GDM1 (cell line): ENCODE results near the gene APH1A.
"Not testable (repeated sequence)": the region's sequence is repeated elsewhere in the genome, so short reads cannot be mapped to it uniquely, and the experiment has no call there.

Source experiments
- DNase-seq: peaks from one replicate; lab custom pipeline; 2025; lab: John Stamatoyannopoulos, UW

Gene APH1A

DNA sequence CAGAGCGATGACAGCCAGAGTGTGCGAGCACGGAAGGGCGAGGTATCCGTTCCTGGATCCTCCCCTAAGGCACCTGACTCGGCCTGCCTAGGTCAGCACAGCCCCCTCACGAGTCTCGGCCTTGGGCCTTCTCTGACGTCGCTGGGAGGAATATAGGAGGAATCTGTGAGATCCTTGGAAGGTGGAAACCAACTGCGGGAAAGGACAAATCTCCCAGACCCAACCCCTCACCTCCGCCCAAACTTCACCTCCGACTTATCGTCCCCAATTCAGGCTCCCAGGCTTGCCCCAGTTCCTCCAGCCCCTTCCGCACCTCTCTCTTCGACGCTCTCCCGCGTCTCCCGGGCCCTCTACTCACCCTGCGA, 494 bp downstream of the APH1A start:
- DNase-seq: no peak

GRCh38 chr1:150267896-150268295, 920 bp downstream of the APH1A start:
- DNase-seq: no peak

GRCh38 chr1:150263549-150263948, 5.3 kb downstream of the APH1A start:
- no peak for DNase-seq

GRCh38 chr1:150262388-150263320, 6.2 kb downstream of the APH1A start:
- no peak for DNase-seq

DNA sequence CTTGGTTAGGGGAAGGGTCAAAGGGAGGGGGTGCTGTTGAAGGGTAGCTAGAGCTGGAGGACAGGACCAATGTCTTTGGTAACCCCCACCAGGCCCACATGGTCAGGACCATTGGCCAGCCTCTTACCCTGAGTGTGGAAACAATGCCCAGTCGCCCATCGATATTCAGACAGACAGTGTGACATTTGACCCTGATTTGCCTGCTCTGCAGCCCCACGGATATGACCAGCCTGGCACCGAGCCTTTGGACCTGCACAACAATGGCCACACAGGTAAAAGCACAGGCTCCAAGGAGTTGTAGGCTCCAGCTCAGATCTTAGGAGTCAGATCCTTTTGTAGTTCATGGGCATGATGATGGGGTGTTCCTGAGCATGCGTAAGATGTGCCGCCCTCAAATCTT, 7.4 kb downstream of the APH1A start:
- no peak for DNase-seq

GRCh38 chr1:150259758-150260669, 8.8 kb downstream of the APH1A start:
- DNase-seq: no peak

GRCh38 chr1:150259217-150259616, 9.6 kb downstream of the APH1A start:
- DNase-seq: no peak

DNA sequence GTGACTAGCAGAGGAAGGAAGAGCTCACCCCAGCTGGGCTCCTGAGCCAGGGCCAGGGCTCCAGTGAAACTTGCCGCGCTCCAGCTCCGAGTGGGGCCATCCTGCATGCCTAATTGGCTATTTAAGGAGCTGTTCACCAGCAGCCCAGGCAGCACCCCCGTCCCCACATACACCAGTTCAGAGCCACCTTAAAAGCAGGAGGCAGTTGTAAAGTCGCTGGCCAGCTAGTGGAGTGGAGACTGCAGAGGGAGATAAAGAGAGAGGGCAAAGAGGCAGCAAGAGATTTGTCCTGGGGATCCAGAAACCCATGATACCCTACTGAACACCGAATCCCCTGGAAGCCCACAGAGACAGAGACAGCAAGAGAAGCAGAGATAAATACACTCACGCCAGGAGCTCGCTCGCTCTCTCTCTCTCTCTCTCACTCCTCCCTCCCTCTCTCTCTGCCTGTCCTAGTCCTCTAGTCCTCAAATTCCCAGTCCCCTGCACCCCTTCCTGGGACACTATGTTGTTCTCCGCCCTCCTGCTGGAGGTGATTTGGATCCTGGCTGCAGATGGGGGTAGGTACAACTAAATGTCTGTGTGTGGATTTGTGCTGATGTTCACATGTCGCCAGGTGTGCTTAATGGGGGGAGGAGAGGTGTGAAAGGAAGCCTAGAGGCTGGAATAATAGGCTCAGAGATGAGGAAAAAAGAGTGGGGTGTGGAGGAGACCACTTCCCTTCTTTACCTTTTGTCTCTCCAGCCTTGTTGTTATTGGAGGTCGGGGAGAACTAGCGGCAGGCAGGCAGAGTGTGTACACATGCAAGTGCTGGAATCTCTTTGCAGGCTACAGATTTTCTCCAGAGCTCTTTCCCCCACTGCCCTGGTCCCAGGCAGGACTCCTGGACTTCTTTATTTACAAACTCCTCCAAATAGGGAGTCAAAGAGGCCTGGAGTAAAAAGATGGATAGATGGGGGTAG, 10.9 kb downstream of the APH1A start, which contains the start of gene CA14:
Gene CA14, plus strand, starts transcription at position 151 of the 962 bp plus-strand sequence. Its CDS starts 355 bp downstream, at position 506.
- no peak for DNase-seq

DNA sequence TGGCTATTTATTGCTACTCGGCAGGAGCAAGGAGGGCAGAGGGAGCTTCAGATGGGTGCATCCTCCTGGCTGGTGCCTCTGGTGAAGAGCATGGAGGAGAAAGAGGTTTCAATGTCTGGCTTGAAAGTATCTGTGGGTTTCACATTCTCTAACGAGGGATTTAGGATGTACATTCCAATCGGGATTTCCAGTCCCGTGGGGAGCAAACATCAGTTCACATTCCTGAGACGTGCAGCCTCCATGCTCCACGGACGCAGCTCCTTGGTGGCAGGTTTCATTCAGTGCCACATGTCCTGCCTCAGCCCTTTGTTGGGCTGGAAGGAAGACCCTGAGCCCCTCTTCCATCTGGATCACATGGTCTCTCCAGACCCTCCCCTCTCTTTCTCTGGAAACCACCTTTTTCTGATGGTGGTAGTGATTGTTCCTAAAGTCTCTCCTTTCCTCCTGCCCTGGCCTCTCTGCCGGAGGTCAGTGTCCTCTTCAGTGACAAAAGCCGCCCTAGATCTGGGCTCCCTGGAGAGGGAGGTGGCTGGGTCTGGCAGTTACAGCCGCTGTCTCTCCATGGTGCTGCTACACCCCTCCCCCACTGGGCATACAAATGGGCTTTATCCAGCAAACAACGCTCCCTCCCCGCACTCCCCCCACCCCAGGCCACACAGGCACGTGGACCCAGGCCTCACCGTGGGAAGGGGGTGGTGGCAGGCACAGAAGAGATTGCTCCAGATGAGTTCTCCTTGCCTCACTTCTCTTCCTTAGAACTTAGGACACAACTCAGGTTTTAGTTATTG, 12.1 kb downstream of the APH1A start:
- no peak for DNase-seq

GRCh38 chr1:150256198-150256553, 12.6 kb downstream of the APH1A start:
- no peak for DNase-seq

DNA sequence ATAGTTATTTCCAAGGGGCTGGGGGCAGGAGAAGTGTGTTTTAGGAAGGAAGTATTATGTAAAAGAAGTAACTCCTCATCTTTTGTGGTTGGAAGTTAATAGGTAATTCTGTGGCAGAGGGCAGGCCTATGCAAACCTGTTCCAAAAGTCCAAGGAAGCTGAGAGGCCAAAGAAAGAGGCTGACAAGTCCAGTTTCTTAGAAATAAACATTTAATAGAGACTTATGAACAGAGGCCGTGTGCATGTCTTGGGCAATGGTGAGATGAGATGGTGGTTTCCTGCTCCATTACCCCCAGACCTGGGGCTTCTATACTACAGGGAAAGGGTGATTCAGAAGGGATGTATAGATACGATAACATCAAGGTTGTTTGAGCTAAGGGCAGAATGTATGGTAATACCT, 18.9 kb downstream of the APH1A start:
- DNase-seq: no peak

- DNase-seq: no peak
These were observed 25.8 kb downstream of the APH1A start for GRCh38 chr1:150243003-150243402.

GRCh38 chr1:150237746-150238145, 31.1 kb downstream of the APH1A start:
- DNase-seq: no peak

GRCh38 chr1:150237176-150237575, 31.6 kb downstream of the APH1A start:
- DNase-seq: not testable (repeated sequence)

GRCh38 chr1:150236614-150237100, 32.2 kb downstream of the APH1A start:
- no peak for DNase-seq

DNA sequence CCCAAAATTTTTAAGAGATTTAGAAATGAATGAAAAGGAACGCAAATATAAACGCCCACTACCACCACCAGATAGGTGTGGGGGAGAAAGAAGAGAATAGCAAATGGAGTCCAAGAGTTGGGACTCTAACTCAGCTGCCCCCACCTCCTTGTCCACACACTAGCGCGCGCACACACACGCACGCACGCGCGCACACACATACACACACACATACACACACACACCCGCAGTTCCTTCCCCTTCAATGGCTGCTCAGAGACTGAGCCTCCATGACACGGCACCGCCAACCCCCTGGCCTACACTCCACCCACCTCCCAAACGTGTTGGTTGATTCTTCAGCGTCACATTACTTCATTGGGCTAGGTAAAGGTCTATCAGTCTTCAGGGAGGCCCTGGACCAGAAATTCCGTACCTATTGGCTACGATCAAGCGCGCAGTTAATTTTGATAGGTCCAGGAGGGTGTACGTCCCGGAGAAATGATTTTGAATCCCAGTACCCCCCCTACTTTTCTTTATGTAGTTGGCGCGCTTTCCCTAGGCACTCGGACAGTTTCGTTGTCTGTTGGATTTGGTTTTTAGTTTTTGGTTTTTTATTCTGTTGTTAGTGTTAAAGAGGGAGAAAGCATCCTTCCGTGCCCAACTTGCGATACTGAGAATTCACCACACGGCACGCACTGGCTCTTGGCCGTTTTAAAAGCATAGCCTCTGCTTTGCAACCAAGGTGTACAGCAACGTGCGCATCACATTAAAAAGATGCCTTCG, 32.8 kb downstream of the APH1A start, which contains the start of gene ANP32E:
Gene ANP32E, minus strand, starts transcription at position 261 of the 762 bp plus-strand sequence. CDS start 326 bp downstream, outside the sequence.
- peak; percentile 99 for DNase-seq

DNA sequence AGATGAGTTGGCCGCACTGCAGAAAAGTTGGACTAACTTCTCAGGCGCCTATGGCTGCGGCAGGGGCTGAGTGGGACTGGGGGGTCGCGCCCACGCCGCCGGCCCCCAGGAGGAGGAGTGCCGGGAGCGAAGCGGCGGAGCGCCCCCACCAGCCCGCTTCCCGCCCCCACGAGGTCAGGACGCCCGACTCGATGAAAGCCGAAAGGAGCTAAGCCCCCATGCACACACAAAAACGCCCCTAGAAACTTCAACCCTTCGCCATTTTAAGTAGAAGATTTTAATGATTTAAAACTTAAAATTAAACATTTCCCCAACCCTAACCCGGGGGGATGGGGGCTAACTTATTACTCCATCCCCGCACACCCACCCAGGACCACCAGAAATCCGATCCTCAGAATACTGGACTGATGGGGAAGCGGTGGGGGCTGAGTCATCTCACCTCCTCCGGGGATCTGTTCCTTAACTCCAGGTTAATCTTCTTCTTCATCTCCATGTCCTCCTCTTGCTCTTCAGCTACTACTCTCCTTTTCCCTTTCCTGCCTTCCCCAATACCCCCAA, 33.4 kb downstream of the APH1A start:
- no peak for DNase-seq

- DNase-seq: peak; percentile 47
These were observed 34.1 kb downstream of the APH1A start for GRCh38 chr1:150234566-150235293.

DNA sequence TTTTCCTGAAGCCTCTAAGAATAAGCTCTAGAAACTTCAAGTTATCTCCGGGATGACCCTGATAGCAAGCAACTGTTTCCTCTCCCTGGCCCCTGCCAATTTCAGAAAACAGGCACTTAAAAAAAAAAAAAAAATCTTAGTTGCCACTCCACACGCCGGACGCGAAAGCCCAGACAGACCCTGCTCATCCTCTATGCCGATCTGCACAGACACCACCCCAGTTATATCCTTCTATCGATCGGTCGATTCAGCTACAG, 34.6 kb downstream of the APH1A start:
- DNase-seq: no peak
